Heart left ventricle (tissue), 16 donors: ENCODE results near the gene COCH. TPM values are rescaled to one million over a fixed set of nuclear protein-coding genes. Genes with fewer than 3 reads are reported as not detected.
A peak's percentile ranks its signal among the peaks of the same experiment; 100 is the strongest.

Experiments used
- ATAC-seq, 4 donors: fragments of 200-7000 bp; cut with Tn5 transposase; one replicate each; pipeline ENCODE4 v1.9.1; 2020 to 2022; ENCODE audit warnings: moderate library complexity in 4 of 4, mild to moderate bottlenecking in 3 of 4, moderate number of reproducible peaks in 1 of 4
- DNase-seq, 5 donors: peaks; one replicate each; pipeline ENCODE4 v3.0.0-alpha.2; 2020
- H3K27ac ChIP-seq, 12 donors: fragments of 200-600 bp; sonication (generic) in 4 of 12; one replicate each; pipeline versions ENCODE4 v1.5.0 to v1.8.0; 2016 to 2022; ENCODE audit warnings: mild to moderate bottlenecking in 2 of 12
- H3K27me3 ChIP-seq, 9 donors: fragments of 200-600 bp; sonication (generic) in 2 of 9; one replicate each; pipeline versions ENCODE4 v1.5.1 to v1.8.0; 2016 to 2022; ENCODE audit warnings: mild to moderate bottlenecking in 3 of 9
- H3K36me3 ChIP-seq, 9 donors: fragments of 200-600 bp; sonication (generic) in 2 of 9; one replicate each; pipeline versions ENCODE4 v1.5.0 to v1.8.0; 2018 to 2022; ENCODE audit warnings: mild to moderate bottlenecking in 2 of 9
- H3K4me1 ChIP-seq, 12 donors: fragments of 200-600 bp; sonication (generic) in 4 of 12; one replicate each; pipeline versions ENCODE4 v1.5.0 to v1.8.0; 2016 to 2022; ENCODE audit warnings: mild to moderate bottlenecking in 3 of 12
- H3K4me3 ChIP-seq, 12 donors: fragments of 200-600 bp; sonication (generic) in 4 of 12; one replicate each; pipeline versions ENCODE4 v1.5.0 to v1.8.0; 2017 to 2022; ENCODE audit warnings: mild to moderate bottlenecking in 9 of 12, moderate library complexity in 4 of 12
- H3K9me3 ChIP-seq, 12 donors: fragments of 200-600 bp; sonication (generic) in 4 of 12; one replicate each; pipeline versions ENCODE4 v1.5.0 to v1.8.0; 2016 to 2022; ENCODE audit warnings: mild to moderate bottlenecking in 1 of 12
- POLR2A ChIP-seq, 2 donors: fragments of 450-650 bp; IDR thresholded peaks; one replicate each; pipeline ENCODE4 v1.6.1; 2017; ENCODE audit warnings: antibody characterized with exemption in 2 of 2, mild to moderate bottlenecking in 2 of 2, moderate library complexity in 2 of 2
- WGBS, 4 donors: extraction: QIAGEN DNeasy Blood & Tissue Kit in 2 of 4; methylation state at CpG; one replicate each; pipeline versions ENCODE4 v1.1.5 to v1.1.7; 2013 to 2018; 5-methylcytosine and 5-hydroxymethylcytosine counted together
- intact Hi-C, 10 donors: fragments of 100-400 bp; cut with DNase I; formaldehyde crosslinking; loops; one replicate each; pipeline versions ENCODE4 v1.11.1 to v1.14.2; 2022
- polyA plus RNA-seq, 2 donors: library from polyadenylated mRNA; stranded (reverse); fragments of 200-250 nt; gene quantifications; one replicate each; pipeline ENCODE4 v1.2.3, GENCODE V29; 2013
- total RNA-seq, 9 donors: library from RNA; depleted of rRNA in 2 of 9; stranded (reverse); fragments of >200 nt in 2 of 9; fragmentation: NEBNext Ultra II Directional in 3 of 9; extraction: Animal tissue kit (Norgen Biotek cat#: 25700) in 3 of 9; gene quantifications; one replicate each; pipeline versions ENCODE4 v1.1.0 to v1.2.4, GENCODE V29; 2016 to 2023
- TF ChIP-seq, protein P1 (sequence below), 12 donors: fragments of 200-600 bp; sonication (generic) in 4 of 12; IDR thresholded peaks; one replicate each; pipeline versions ENCODE4 v1.5.0 to v1.8.0; 2018 to 2022; ENCODE audit warnings: antibody characterized with exemption in 12 of 12, mild to moderate bottlenecking in 5 of 12
- donor health status: ischemic (EF 13 %, LVEDD 7.1; RV severe dilation, severe dysfunction).
- donor health status: healthy with polysubstance abuse.
- donor health status: DM: no; HTN: yes; CAD: no.
- donor health status: DM: no; HTN: no; CAD: no.
- donor health status: ischemic (EF 25% LVEDD 6.9; RV normal size, moderate dysfunction).
- donor health status: ischemic (EF 25% LVEDD 5.7; RV mildly dilated, moderate dysfunction).
- donor health status: healthy.
- donor health status: DM: yes; HTN: yes; CAD: no.
- donor health status: ischemic (EF 35%, LVEDD 5.7; RV mildly dilated, moderate dysfunction).
- donor health status: nonischemic (EF 11% LVEDD 7.7; RV severe dilation, severe dysfunction).
- donor health status: DM: yes; HTN: yes; CAD: no.
- donor health status: PGD.
- donor health status: ischemic (EF 29% LVEDD 5.4; RV normal size, mild dysfunction).
- donor health status: nonischemic (EF 23%, LVEDD 6.1; RV moderate dilation, normal function).

COCH gene
- total and polyA plus RNA-seq, 11 donors, result 0.23 to 1.6 (median 0.65) TPM

DNA sequence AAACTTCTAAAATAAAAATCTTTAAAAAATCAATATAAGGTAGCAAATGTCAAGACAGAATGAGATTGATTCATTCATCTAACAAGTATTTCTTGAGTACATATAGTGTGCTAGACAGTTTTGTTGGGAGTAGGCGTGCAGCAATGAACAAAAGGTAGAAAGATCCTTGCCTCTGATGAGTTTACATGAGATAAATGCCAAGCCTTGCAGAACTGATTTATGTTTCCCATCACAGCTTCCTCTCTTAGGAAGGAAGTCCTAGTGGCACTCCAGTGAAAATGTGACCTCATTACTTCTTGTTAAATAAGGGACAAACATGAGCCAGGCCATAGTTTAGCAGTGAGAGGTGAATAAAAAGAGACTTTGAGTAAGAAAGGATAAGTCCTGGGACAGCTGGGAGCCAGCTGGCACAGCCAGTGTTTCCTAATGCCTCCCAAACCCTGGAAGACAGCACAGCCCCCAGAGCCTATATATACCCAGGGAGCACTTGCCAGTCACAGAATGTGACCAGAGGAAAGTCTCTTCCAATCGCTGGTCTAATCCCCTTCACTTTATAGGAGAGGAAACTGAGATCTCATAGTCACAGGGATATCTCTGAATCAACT lies 4.7 kb upstream of the COCH start:
- intact Hi-C loops, result no loop called here
- Histone ChIP-seq H3K36me3 (no peaks in the 10 kb centered on the region), H3K9me3 (no peaks in the 10 kb centered on the region), H3K27me3 (peaks cover 6 to 31% (median 20%) of the 10 kb centered on the region in 9 donors), H3K27ac (no peak overlapping the region), H3K4me3 (no peak overlapping the region), H3K4me1 (peaks cover 0 to 9% (median 5%) of the 10 kb centered on the region in 12 donors)
- ATAC-seq (no peak), DNase-seq (no peak)
- 57 to 79% (median 68%) methylated on average over 2 of the region's 2 CpGs for WGBS, 4 donors
- TF ChIP-seq, protein P1, sequence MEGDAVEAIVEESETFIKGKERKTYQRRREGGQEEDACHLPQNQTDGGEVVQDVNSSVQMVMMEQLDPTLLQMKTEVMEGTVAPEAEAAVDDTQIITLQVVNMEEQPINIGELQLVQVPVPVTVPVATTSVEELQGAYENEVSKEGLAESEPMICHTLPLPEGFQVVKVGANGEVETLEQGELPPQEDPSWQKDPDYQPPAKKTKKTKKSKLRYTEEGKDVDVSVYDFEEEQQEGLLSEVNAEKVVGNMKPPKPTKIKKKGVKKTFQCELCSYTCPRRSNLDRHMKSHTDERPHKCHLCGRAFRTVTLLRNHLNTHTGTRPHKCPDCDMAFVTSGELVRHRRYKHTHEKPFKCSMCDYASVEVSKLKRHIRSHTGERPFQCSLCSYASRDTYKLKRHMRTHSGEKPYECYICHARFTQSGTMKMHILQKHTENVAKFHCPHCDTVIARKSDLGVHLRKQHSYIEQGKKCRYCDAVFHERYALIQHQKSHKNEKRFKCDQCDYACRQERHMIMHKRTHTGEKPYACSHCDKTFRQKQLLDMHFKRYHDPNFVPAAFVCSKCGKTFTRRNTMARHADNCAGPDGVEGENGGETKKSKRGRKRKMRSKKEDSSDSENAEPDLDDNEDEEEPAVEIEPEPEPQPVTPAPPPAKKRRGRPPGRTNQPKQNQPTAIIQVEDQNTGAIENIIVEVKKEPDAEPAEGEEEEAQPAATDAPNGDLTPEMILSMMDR (IDR thresholded peaks at IDR 0.05), result no peak
- no peak for TF ChIP-seq POLR2A (IDR thresholded peaks at IDR 0.05)

GRCh38 chr14:30872602-30873001 lies 1.8 kb upstream of the COCH start:
- H3K27me3 ChIP-seq, result peaks cover 11 to 48% (median 41%) of the 10 kb centered on the region in 9 donors
- 80 to 94% (median 86%) methylated on average over 1 of the region's 1 CpG for WGBS, 4 donors
- no peaks in the 10 kb centered on the region for H3K9me3 ChIP-seq
- H3K4me1 ChIP-seq, result peaks cover 0 to 21% (median 14%) of the 10 kb centered on the region in 12 donors
- no peak for DNase-seq
- no peak for ATAC-seq
- intact Hi-C loops, result no loop called here
- no peaks in the 10 kb centered on the region for H3K36me3 ChIP-seq
- no peak overlapping the region for H3K4me3 ChIP-seq
- TF ChIP-seq, protein P1 (IDR thresholded peaks at IDR 0.05), result no peak
- H3K27ac ChIP-seq, result no peak overlapping the region

DNA sequence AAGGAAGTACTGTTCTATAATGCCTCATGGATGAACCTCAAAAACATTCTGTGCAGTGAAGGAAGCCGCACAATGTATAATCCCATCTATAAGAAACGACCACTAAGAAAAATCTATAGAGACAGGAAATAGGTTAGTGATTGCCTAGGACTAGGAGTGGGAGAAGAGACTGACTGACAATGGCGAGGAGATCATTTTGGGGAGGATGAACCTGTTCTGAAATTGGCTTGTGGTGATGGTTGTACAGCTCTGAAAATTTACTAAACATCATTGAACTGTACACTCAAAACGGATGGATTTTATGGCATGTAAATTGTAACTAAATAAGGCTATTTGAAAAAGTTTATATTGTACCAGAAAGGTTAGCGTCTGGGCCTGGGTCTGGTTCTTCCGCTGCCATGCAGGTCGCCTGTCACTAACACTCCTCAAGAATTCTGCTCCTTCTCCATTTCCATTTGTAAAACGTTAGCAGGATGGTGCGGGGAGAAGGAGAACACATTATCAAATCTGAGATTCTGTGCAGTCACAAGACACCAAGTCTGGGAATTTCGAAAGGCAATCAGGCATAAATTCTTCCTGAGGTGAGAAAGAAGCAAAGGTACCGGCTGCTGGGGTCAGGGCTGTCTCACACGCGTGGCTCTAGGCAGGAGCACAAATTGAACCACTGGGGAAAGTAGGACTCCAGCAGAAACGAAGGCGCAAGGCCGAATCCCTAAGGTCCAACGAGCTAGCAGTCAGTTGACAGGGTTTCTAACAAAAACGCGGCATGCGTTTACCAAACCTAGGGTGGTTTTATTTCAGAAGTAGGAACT lies 845 bp upstream of the COCH start:
- DNase-seq, result no peak
- peak overlapping the region in 11 of 12 donors; percentile 50 to 69 (median 61) for H3K4me3 ChIP-seq
- H3K27me3 ChIP-seq, result peaks cover 11 to 48% (median 41%) of the 10 kb centered on the region in 9 donors
- WGBS, 4 donors, result 68 to 76% (median 73%) methylated on average over 20 of the region's 20 CpGs
- no peak for ATAC-seq
- H3K4me1 ChIP-seq, result peaks cover 0 to 21% (median 14%) of the 10 kb centered on the region in 12 donors
- TF ChIP-seq POLR2A (IDR thresholded peaks at IDR 0.05), result no peak
- TF ChIP-seq, protein P1 (IDR thresholded peaks at IDR 0.05), result no peak
- no peaks in the 10 kb centered on the region for H3K9me3 ChIP-seq
- no peak overlapping the region for H3K27ac ChIP-seq
- H3K36me3 ChIP-seq, result no peaks in the 10 kb centered on the region
- intact Hi-C loops, result no loop called here
